Pancreas (tissue), 10 donors: ENCODE measurements around the gene GRAPL. TPM values are rescaled to one million over a fixed set of nuclear protein-coding genes. Genes with fewer than 3 reads are reported as not detected.
"Not testable (repeated sequence)": the region's sequence is repeated elsewhere in the genome, so short reads cannot be mapped to it uniquely, and the experiment has no call there.

Source experiments
- ATAC-seq, 4 donors: fragments of 200-7000 bp; cut with Tn5 transposase; one replicate each; pipeline versions ENCODE4 v1.8.0 to v1.9.1; 2020; ENCODE audit warnings: mild to moderate bottlenecking in 4 of 4, moderate library complexity in 4 of 4
- DNase-seq, 6 donors: peaks; one replicate each; pipeline ENCODE4 v3.0.0-alpha.2; 2020
- FAIRE-seq: peaks from 2 replicates; lab custom pipeline; 2012; peaks lifted over from hg19 to GRCh38; lab: Jason Lieb, UNC
- H3K27ac ChIP-seq, 4 donors: fragments of 200-600 bp; sonication (generic); 1 replicate in 3 of 4; 2 replicates in 1 of 4; pipeline versions ENCODE4 v1.5.0 to v1.8.0; 2020
- H3K27me3 ChIP-seq, 4 donors: fragments of 200-600 bp; one replicate each; pipeline ENCODE4 v1.8.0; 2021
- H3K36me3 ChIP-seq, 3 donors: fragments of 200-600 bp; sonication (generic) in 1 of 3; one replicate each; pipeline versions ENCODE4 v1.5.0 to v1.8.0; 2020 to 2021
- H3K4me1 ChIP-seq, 3 donors: fragments of 200-600 bp; one replicate each; pipeline ENCODE4 v1.8.0; 2021
- H3K4me3 ChIP-seq, 4 donors: fragments of 200-600 bp; sonication (generic) in 2 of 4; one replicate each; pipeline versions ENCODE4 v1.5.0 to v1.8.0; 2020 to 2021
- H3K9me3 ChIP-seq, 4 donors: fragments of 200-600 bp; one replicate each; pipeline ENCODE4 v1.8.0; 2021
- WGBS, 2 donors: extraction: QIAGEN DNeasy Blood & Tissue Kit; methylation state at CpG; one replicate each; pipeline ENCODE4 v1.1.7; 2013; 5-methylcytosine and 5-hydroxymethylcytosine counted together
- intact Hi-C, 3 donors: fragments of 100-400 bp; cut with DNase I; formaldehyde crosslinking; loops; one replicate each; pipeline versions ENCODE4 v1.11.1 to v1.14.2; 2022
- polyA plus RNA-seq, 2 donors: library from polyadenylated mRNA; stranded (reverse); fragments of 200-250 nt; gene quantifications; one replicate each; pipeline ENCODE4 v1.2.3, GENCODE V29; 2013
- total RNA-seq, 6 donors: library from RNA; stranded (reverse); fragmentation: NEBNext Ultra II Directional in 4 of 6; extraction: Animal tissue kit (Norgen Biotek cat#: 25700) in 4 of 6; gene quantifications; one replicate each; pipeline versions ENCODE4 v1.2.1 to v1.2.4, GENCODE V29; 2021 to 2023
- donor health status: healthy with polysubstance abuse.
- donor health status: DM: no; HTN: no; CAD: no; lungs with moderate emphysema.
- donor health status: DM: no; HTN: no; CAD: no.
- donor health status: control.
- donor health status: control.
- donor health status: Bipolar disorder and iron deficiency.
- donor health status: DM: yes; HTN: yes; CAD: no.
- donor health status: DM: no; HTN: no; CAD: no.
- donor health status: DM: no; HTN: no; CAD: no.
- donor health status: DM: yes; HTN: yes; CAD: no.

The GRAPL gene
- total and polyA plus RNA-seq, 8 donors, result 0.19 to 2.5 (median 0.87) TPM; not detected in 2

DNA sequence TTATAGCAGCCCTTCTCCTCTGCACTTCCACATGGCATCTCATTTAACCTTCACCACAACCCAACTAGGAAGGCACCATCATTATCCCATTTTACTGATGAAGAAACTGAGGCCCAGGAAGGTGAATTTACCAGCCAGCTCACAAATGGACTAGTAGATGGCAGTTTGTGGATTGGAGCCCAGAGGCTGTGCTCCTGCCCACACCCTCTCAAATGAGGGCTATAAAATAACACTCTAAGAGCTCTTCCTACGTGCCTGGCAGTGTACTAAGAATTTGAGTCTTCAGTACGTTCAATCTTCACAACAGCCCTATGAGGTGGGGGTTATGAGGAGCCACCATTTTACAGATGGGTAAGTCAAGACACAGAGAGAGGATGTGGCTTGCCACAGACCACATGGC is 31.5 kb downstream of the GRAPL start:
- FAIRE-seq, H3K36me3 ChIP-seq, H3K9me3 ChIP-seq, ATAC-seq, H3K4me3 ChIP-seq, H3K27ac ChIP-seq, H3K27me3 ChIP-seq, DNase-seq, H3K4me1 ChIP-seq, intact Hi-C loops: not testable (repeated sequence)
- no CpG with 5 or more reads among the region's 2 CpGs for WGBS, 2 donors

GRCh38 chr17:19161308-19162107 is 34.1 kb downstream of the GRAPL start:
- H3K4me3 ChIP-seq, DNase-seq, H3K36me3 ChIP-seq, H3K4me1 ChIP-seq, H3K9me3 ChIP-seq, FAIRE-seq, intact Hi-C loops, H3K27ac ChIP-seq, ATAC-seq, H3K27me3 ChIP-seq: not testable (repeated sequence)
- no CpG with 5 or more reads among the region's 13 CpGs for WGBS, 2 donors

DNA sequence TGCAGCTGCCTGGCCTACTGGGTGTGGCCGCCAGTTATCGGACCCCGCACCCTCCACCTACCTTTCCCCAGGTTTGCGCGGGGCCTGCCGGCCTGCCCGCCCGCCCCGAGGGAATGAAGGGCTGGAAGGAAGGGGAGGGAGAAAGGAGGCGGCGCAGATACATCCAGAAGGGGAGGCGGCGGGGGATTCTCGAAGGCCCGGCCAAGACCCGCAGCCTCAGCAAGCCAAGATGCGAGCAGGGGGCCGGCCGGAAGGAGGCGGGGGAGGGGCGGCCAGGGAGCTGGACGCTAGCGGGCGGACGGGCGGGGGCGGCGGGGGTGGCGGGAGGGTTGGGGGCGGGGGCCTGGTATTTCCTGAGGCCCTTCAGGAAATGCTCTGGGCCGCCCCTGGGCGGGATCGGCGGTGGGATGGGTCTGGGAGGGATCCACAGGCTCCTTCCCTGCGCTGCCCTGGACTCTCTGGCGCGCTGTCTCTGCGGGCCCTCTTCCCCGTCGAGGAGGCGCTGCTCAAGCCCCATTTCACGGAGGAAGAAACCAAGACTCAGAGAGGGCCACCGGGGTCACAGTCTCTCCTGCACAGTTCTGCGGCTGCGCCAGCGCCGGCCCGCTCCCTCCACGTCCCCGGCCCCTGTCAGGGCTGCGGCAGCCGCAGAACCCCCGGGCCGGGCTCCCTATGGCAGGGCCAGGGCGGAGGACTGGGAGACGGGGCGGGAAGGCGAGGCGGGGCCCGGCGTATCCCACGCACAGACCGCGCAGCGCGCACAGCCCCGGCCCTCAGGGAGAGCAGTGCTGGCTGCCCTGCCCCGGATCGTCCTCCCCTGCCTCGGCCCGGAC is 35.2 kb downstream of the GRAPL start:
- H3K36me3 ChIP-seq, H3K4me1 ChIP-seq, DNase-seq, H3K27ac ChIP-seq, H3K9me3 ChIP-seq, H3K4me3 ChIP-seq, intact Hi-C loops, FAIRE-seq, H3K27me3 ChIP-seq: not testable (repeated sequence)
- no CpG with 5 or more reads among the region's 71 CpGs for WGBS, 2 donors
- peak; percentile 87 to 91 (median 88) for ATAC-seq

DNA sequence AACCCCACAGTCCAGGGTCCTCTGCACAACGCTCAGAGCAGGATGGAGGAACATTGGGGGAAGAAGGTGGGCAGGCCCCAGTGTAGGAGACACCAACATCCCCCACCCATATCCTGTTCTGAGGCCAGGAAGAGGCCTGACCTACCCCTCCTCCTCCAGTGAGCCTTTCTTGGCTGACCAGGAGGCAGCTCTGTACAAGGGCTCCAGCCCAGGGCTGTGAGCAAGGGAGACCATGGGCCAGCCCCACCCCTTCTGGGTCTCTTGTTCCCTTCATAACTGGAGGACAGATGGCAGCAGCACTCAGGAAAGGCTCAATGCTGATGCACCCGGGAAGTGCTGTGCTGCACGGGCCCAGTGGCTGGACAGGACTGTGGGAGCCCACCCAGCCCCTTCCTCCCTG is 47.0 kb downstream of the GRAPL start:
- DNase-seq, H3K9me3 ChIP-seq, intact Hi-C loops, FAIRE-seq, H3K27me3 ChIP-seq, H3K27ac ChIP-seq, H3K36me3 ChIP-seq, H3K4me1 ChIP-seq, H3K4me3 ChIP-seq: not testable (repeated sequence)
- peak in 1 of 4 donors; percentile 22 for ATAC-seq
- WGBS, 2 donors, result no CpG with 5 or more reads among the region's 3 CpGs

DNA sequence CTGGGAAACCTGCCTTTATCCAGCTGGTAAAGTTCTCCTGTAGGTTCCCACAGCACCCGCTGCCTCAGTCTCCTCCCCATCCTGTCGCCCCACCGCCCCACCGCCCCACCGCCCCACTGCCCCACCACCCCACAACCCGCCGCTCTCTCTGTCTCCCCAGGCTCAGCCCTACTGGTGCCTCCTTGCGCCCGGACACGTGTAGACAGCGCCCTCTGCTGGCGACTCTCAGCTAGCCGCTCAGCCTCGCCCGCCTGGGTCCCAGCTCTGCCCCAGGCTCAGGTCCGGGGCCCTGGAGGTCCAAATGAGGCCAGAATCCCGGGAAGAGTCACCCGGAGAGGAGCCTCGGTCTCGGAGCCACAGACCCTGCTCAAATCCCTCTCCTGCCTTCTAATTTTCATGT is 48.0 kb downstream of the GRAPL start:
- H3K4me3 ChIP-seq, H3K27me3 ChIP-seq, H3K9me3 ChIP-seq, intact Hi-C loops, H3K27ac ChIP-seq, DNase-seq, H3K4me1 ChIP-seq, FAIRE-seq, H3K36me3 ChIP-seq: not testable (repeated sequence)
- peak; percentile 95 to 99 (median 98) for ATAC-seq
- no CpG with 5 or more reads among the region's 20 CpGs for WGBS, 2 donors

GRCh38 chr17:19181040-19181875 is 53.9 kb downstream of the GRAPL start:
- FAIRE-seq, result not testable (repeated sequence)
- no CpG with 5 or more reads among the region's 33 CpGs for WGBS, 2 donors

DNA sequence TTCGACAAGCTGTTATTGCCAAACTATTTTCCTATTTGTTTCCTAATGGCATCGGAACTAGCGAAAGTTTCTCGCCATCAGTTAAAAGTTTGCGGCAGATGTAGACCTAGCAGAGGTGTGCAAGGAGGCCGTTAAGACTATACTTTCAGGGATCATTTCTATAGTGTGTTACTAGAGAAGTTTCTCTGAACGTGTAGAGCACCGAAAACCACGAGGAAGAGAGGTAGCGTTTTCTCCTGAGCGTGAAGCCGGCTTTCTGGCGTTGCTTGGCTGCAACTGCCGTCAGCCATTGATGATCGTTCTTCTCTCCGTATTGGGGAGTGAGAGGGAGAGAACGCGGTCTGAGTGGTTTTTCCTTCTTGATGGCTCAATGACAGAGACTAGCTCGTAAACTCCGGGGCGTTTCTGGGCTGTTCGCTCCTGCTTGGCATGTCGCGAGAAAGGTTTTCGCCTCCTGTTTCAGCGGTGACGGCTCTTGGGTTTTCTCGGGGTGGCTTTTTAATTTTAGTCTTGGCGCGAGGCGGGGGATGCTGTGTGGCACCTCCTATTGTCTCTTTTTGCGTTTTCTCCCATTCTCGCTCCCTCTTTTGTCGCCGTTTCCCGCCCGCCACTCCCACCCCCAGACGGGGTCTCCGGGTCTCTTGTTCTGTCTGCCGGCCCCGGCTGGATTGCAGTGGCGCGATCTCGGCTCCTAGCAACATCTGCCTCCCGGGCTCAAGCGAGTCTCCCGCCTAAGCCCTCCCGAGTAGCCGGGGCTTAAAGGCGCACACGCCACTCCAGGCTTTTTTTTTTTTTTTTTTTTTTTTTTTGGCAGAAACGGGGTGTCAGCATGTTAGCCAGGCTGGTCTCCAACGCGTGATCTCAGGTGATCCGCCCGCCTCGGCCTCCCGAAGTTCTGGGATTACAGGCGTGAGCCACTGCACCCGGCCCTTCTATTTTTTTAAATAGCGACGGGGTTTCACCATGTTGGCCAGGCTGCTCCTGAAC is 60.8 kb downstream of the GRAPL start:
- H3K27ac ChIP-seq, result peak overlapping the region in 1 of 4 donors; percentile 63

More at GRCh38 chr17:19181040-19181875, 53.9 kb downstream of the GRAPL start:
- ATAC-seq, result peak; percentile 98 to 99 (median 99)
- DNase-seq, H3K9me3 ChIP-seq, H3K27me3 ChIP-seq, H3K4me3 ChIP-seq, intact Hi-C loops, H3K4me1 ChIP-seq, H3K27ac ChIP-seq, H3K36me3 ChIP-seq: not testable (repeated sequence)

DNA sequence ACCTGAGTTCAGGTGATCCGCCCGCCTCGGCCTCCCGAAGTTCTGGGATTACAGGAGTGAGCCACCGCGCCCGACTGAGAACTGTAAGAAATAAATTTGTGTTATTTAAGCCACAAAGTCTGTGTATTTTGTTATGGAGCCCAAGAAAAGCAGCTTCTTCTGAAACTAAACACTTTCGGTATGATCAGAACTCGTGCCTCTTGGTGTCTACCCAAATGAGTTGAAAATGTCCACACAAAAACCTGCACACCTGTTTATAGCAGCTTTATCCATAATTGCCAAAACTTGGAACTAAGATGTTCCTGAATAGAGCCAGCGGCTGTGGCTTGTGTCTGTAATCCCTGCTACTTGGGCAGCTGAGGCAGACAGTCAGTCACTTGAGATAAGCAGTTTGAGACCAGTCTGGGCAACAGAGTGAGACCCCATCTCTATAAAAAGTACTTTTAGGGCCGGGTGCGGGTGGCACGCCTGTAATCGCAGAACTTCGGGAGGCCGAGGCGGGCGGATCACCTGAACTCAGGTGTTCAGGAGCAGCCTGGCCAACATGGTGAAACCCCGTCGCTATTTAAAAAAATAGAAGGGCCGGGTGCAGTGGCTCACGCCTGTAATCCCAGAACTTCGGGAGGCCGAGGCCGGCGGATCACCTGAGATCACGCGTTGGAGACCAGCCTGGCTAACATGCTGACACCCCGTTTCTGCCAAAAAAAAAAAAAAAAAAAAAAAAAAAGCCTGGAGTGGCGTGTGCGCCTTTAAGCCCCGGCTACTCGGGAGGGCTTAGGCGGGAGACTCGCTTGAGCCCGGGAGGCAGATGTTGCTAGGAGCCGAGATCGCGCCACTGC is 61.7 kb downstream of the GRAPL start:
- FAIRE-seq, H3K36me3 ChIP-seq, H3K4me1 ChIP-seq, intact Hi-C loops, H3K27ac ChIP-seq, H3K4me3 ChIP-seq, DNase-seq, H3K27me3 ChIP-seq, H3K9me3 ChIP-seq: not testable (repeated sequence)
- peak; percentile 80 to 94 (median 86) for ATAC-seq
- WGBS, 2 donors, result no CpG with 5 or more reads among the region's 39 CpGs

More for the DNA sequence above, 60.8 kb downstream of the GRAPL start:
- intact Hi-C loops, H3K4me3 ChIP-seq, H3K36me3 ChIP-seq, H3K9me3 ChIP-seq, DNase-seq, H3K4me1 ChIP-seq, H3K27me3 ChIP-seq: not testable (repeated sequence)
- 0 to 1% methylated on average over 9 of the region's 62 CpGs for WGBS, 2 donors
- FAIRE-seq (peak; percentile 17), ATAC-seq (peak; percentile 32 to 55 (median 52))

GRCh38 chr17:19189781-19190405 is 62.5 kb downstream of the GRAPL start:
- intact Hi-C loops, H3K9me3 ChIP-seq, H3K4me3 ChIP-seq, H3K27ac ChIP-seq, H3K27me3 ChIP-seq, H3K4me1 ChIP-seq, FAIRE-seq, DNase-seq, H3K36me3 ChIP-seq: not testable (repeated sequence)
- ATAC-seq, result peak; percentile 22 to 55 (median 27)
- WGBS, 2 donors, result no CpG with 5 or more reads among the region's 36 CpGs
